Activated naive CD8-positive, alpha-beta T cell treated with anti-CD3 and anti-CD28 coated beads, Interleukin-2, amount 50 U/mL, for 16 hours (primary cell): ENCODE data around the gene JARID2.
"Not testable (repeated sequence)": the region's sequence is repeated elsewhere in the genome, so short reads cannot be mapped to it uniquely, and the experiment has no call there.

Experiments used
- DNase-seq: peaks from one replicate; pipeline ENCODE4 v3.0.0-alpha.2; 2020; ENCODE audit warnings: low read depth, low spot score

The JARID2 gene

GRCh38 chr6:15398633-15399275, 152.9 kb downstream of the JARID2 start:
- no peak for DNase-seq

GRCh38 chr6:15399641-15400470, 154.0 kb downstream of the JARID2 start:
- no peak for DNase-seq

DNA sequence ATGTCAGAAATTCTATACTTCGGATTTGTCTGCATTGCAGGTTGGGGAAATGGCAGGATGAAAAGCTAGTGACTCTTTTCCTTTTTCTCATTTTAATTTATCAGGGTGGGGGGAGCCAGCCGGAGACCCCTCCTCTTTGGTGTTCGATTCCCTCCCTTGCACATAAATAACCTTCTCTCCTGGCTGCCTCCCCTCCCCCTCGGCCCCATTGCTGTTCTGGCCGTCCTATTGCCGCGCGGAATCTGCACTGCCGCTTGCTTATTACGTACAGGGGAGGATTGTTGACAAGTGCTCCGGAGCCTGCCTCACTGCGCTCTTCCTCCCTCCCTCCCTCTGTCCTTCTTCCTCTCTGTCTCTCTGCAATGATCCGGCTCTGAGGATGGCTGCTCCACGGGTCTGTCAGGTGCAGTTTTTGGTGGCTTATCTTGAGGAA, 154.7 kb downstream of the JARID2 start:
- DNase-seq, result no peak

DNA sequence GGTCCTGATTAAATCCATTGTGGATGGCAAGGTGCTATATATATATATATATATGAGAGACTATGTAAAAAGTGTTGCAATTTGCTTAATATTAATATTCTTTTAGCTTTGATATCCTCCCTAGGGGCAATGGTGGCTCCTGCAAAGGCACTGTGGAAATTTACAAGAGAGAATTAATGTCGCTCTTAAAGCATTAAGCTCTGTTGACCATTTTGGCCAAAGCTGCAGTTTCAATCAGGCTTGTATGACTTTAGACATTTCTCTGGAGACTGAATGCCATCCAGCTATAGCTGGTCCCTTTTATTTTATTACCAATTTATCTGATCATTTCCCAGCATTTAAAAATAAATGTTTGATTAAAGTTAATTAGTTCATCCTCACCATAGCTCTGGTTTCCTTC, 155.3 kb downstream of the JARID2 start:
- DNase-seq, result no peak

DNA sequence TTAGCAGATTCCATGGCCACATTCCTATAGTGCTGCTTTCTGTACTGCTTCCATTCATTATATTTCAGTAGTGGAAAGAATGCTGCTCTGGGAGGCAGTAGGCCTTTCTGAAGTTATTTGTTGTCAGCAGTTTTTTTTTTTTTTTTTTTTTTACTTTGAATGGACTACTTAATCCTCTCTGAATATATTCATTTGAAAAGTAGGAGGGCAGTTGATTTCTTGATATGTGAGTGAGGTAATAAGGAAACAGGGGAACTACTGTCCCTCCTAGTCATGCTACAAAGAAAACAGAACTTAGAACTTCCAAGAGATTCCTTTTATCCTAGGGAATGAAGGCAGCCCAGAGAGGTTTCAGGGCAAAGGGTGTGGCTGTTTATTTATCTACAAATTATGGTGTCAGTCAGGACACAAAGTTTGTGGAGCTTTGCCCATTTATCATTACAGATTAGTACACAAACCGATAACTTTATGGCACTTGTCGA, 155.9 kb downstream of the JARID2 start:
- DNase-seq, result no peak

- no peak for DNase-seq
These were observed 156.7 kb downstream of the JARID2 start for GRCh38 chr6:15402406-15403045.

DNA sequence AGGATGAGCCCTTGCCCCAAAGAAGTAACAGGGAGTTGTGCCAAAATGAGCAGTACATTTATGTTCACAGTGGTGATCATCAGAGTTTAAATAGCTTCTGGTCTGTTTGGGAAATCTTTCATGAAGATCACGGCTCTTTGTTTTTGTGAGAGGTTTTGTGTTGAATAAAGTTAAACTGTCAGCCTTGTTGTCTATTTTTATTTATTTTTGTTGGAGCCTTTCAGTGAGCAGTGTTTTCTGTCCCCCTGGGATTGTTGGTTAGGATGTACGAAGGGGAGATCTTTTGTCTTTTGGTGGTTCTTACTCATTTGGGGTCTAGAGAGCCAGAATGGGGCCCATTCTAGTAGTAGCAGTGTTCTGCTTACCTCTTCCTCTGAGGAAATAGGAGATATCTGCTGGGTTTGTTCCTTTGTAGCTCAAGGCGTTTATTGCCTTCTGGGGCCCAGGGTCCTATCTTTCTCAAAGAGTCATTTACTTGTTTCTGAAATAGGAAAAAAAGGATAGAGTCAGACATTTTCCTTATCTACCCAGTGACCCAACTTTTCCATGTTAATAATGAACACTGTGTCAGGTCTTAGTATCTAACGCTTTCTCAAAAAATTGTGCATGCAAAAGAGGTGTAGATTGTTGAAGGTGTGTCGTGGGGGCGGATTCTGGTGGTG, 157.4 kb downstream of the JARID2 start:
- DNase-seq, result no peak

GRCh38 chr6:15404685-15404980, 158.8 kb downstream of the JARID2 start:
- DNase-seq, result no peak

GRCh38 chr6:15405129-15406068, 159.5 kb downstream of the JARID2 start:
- no peak for DNase-seq

DNA sequence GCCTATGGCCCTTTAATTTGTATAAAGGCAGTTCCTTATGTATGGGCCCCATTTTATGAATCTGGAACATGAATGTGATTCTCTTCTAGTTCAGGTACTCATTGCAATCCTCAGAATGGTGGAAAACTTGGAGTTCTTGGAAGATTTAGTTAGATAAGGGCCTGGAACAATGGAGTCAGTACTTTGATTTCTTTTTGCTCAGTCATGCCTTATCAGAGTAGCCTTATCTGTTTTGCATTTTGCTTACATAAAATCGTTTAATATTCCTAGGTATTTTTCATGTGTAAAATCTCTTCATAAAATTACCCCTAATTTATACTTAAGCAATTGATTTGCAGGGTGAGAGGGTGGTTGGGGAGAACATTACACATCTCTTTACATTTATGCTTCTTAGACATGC, 160.6 kb downstream of the JARID2 start:
- DNase-seq, result no peak

- no peak for DNase-seq
These were observed 162.1 kb downstream of the JARID2 start for GRCh38 chr6:15408008-15408407.

- no peak for DNase-seq
These were observed 162.9 kb downstream of the JARID2 start for GRCh38 chr6:15408758-15409157.

- DNase-seq, result no peak
These were observed 163.6 kb downstream of the JARID2 start for GRCh38 chr6:15409301-15410125.

DNA sequence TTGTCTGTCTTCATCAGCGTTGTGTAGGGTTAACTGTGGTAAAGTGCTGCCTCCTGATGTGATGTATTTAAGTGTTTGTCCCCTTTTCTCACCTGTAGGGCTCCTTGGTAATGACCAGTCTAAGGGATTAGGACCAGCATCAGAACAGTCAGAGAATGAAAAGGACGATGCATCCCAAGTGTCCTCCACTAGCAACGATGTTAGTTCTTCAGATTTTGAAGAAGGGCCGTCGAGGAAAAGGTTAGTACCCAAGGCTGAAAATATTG, 164.2 kb downstream of the JARID2 start:
- DNase-seq, result no peak

DNA sequence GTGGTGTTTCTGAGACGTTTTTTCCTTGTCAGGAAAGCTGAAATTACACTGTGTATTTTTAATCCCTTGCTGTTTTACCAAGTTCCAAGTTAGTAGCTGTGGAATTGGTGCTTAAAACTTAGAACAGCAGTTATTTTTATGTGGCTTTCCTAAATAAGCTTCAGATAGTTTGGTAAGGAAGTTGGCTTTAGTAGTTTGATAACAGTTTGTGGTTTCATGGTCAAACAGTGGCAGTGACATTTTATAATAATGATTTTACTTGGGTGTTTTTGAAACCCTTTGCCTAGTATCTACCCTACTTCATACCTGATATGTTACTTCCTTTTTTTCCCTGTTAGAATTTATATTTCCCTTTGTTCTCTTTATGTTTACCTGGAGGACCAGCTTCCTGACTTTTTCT, 164.9 kb downstream of the JARID2 start:
- no peak for DNase-seq

- no peak for DNase-seq
These were observed 165.9 kb downstream of the JARID2 start for GRCh38 chr6:15411766-15412165.

DNA sequence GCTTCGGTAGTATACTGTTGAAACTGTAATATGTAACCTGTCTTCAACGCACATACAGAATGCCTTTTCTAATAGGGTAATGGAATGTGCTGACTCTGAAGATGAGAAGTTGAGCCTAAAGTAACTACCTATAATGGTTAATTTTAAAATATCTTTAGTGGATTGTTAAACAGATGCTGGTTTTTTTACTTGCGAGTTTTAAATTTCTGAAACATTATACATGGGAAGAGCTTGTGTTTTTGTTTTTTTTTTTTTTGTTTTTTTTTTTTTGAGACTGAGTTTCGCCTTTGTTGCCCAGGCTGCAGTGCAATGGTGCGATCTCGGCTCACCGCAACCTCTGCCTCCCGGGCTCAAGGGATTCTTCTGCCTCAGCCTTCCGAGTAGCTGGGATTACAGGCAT, 166.9 kb downstream of the JARID2 start:
- no peak for DNase-seq

DNA sequence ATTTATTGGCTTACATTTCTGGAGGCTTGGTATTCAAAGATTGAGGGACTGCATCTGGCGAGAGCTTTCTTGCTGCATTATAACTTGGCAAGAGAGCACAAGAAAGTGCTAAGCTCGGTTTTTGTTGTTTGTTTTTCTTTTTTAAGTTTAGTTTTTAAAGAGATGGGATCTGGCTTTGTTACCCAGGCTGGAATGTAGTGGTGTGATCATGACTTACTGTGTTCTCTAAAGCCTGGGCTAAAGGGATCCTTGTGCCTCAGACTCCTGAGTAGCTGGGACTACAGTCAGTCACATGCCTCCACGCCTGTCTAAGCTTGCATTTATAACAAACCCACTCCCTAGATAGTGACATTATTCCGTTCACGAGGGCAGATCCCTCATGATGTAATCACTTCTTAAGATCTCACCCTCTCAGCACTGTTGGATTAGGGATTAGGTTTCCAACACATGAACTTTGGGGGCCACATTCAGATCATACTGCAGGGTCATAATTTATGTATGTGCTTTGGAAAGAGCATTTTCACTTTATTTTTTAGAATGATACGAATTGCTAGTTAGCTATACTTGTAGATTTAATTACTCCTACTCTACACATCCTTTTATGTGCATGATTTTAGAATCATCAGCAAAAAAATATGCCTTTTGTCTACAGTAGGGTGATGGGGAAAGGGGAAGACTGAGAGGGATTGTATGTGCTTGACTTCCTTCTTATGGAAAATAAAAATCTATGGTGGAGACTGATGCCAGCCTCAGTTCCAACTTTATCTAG, 167.8 kb downstream of the JARID2 start:
- no peak for DNase-seq

GRCh38 chr6:15414235-15414612, 168.4 kb downstream of the JARID2 start:
- no peak for DNase-seq

GRCh38 chr6:15415622-15416021, 169.8 kb downstream of the JARID2 start:
- DNase-seq, result not testable (repeated sequence)
